Natural killer cell (primary cell): ENCODE data around the gene BAHCC1. TPM values are rescaled to one million over a fixed set of nuclear protein-coding genes. Genes with fewer than 3 reads are reported as not detected.

Experiments used
- ATAC-seq, 3 donors: fragments of 150-1000 bp in 2 of 3; fragments of 200-7000 bp in 1 of 3; cut with Tn5 transposase; 1 replicate in 1 of 3; 2 replicates in 2 of 3; pipeline ENCODE4 v1.10.0; 2021; ENCODE audit warnings: mild to moderate bottlenecking in 2 of 3, moderate library complexity in 2 of 3
- DNase-seq, 2 donors: peaks; one replicate each; pipeline versions ENCODE4 v3.0.0 to v3.0.0-alpha.2; 2013 to 2021; ENCODE audit warnings: mixed read lengths in 1 of 2
- H3K27ac ChIP-seq: one replicate; pipeline ENCODE4 v1.5.1; 2013; ENCODE audit warnings: mild to moderate bottlenecking, low read length
- H3K27me3 ChIP-seq: one replicate; pipeline ENCODE4 v1.6.1; 2013; ENCODE audit warnings: low read length; ENCODE audit not compliant: control insufficient read depth, insufficient read depth
- H3K36me3 ChIP-seq: one replicate; pipeline ENCODE4 v1.6.1; 2013; ENCODE audit warnings: low read length; ENCODE audit not compliant: control insufficient read depth, insufficient read depth
- H3K4me1 ChIP-seq: one replicate; pipeline ENCODE4 v1.6.1; 2013; ENCODE audit warnings: low read length; ENCODE audit not compliant: control insufficient read depth, insufficient read depth
- H3K4me3 ChIP-seq: one replicate; pipeline ENCODE4 v1.5.1; 2013; ENCODE audit warnings: low read length
- H3K9me3 ChIP-seq: one replicate; pipeline ENCODE4 v1.6.1; 2013; ENCODE audit warnings: low read length; ENCODE audit not compliant: control insufficient read depth, insufficient read depth
- H3K27ac Mint-ChIP-seq, 2 donors: one replicate each; pipeline ENCODE4 v1.8.0; 2022; ENCODE audit warnings: mild to moderate bottlenecking in 2 of 2, mixed read lengths in 2 of 2, moderate library complexity in 1 of 2
- H3K27me3 Mint-ChIP-seq, 2 donors: one replicate each; pipeline ENCODE4 v1.8.0; 2022; ENCODE audit warnings: low read depth in 2 of 2, mixed read lengths in 2 of 2
- H3K36me3 Mint-ChIP-seq: one replicate; pipeline ENCODE4 v1.8.0; 2022; ENCODE audit warnings: mixed read lengths
- H3K4me1 Mint-ChIP-seq, 2 donors: one replicate each; pipeline ENCODE4 v1.8.0; 2022; ENCODE audit warnings: mixed read lengths in 2 of 2
- H3K4me3 Mint-ChIP-seq: one replicate; pipeline ENCODE4 v1.8.0; 2022; ENCODE audit warnings: mild to moderate bottlenecking, moderate library complexity, mixed read lengths
- H3K9me3 Mint-ChIP-seq, 2 donors: one replicate each; pipeline ENCODE4 v1.8.0; 2022; ENCODE audit warnings: mixed read lengths in 2 of 2
- CTCF ChIP-seq: fragments of 200-600 bp; IDR thresholded peaks from one replicate; pipeline ENCODE4 v1.8.0; 2022; ENCODE audit warnings: antibody characterized with exemption
- WGBS: methylation state at CpG from one replicate; pipeline ENCODE4 v1.1.7; 2013; ENCODE audit warnings: missing lambda C conversion rate; ENCODE audit not compliant: insufficient coverage; 5-methylcytosine and 5-hydroxymethylcytosine counted together
- intact Hi-C: fragments of 100-400 bp; cut with micrococcal nuclease; formaldehyde crosslinking; loops from one replicate; pipeline ENCODE4 v1.14.2; 2022
- total RNA-seq, 4 donors: library from RNA; stranded (reverse); fragments of 120-200 nt in 1 of 4; gene quantifications; one replicate each; pipeline versions ENCODE4 v1.2.3 to v1.2.4, GENCODE V29; 2013 to 2022

BAHCC1 gene
- total RNA-seq, 3 donors from 2014 or later (not counting 1 experiment from before 2014, with no cell fraction given): 2.9 to 17.3 (median 5.7) TPM

- Mint-ChIP-seq H3K4me3 (peak overlapping the region; percentile 82), H3K27me3 (no peaks in the 10 kb centered on the region), H3K9me3 (no peaks in the 10 kb centered on the region), H3K36me3 (peaks cover 25% of the 10 kb centered on the region), H3K4me1 (peaks cover 51 to 64% of the 10 kb centered on the region in 2 donors), H3K27ac (peak overlapping the region; percentile 88 to 91)
- Histone ChIP-seq H3K9me3 (no peaks in the 10 kb centered on the region), H3K27me3 (no peaks in the 10 kb centered on the region), H3K4me3 (peak overlapping the region; percentile 71), H3K27ac (peak overlapping the region; percentile 91), H3K4me1 (peaks cover 73% of the 10 kb centered on the region), H3K36me3 (peaks cover 27% of the 10 kb centered on the region)
- peak in 1 of 2 donors; percentile 37 for DNase-seq
- TF ChIP-seq CTCF: no peak
- no peak for ATAC-seq
- under 1% methylated on average over 34 of the region's 34 CpGs for WGBS
- intact Hi-C loops: loop anchor here (5.0 to 10.0 kb wide), 2 partner anchors 90 to 1707 kb away; no protein-coding TSS in a partner anchor
Observed at GRCh38 chr17:81514489-81514738, 119.2 kb downstream of the BAHCC1 start.

- peak overlapping the region; percentile 86 for H3K27ac ChIP-seq
- ATAC-seq (peak; percentile 39 to 44 (median 39)), DNase-seq (peak; percentile 67 to 78)
- under 1% methylated on average over 82 of the region's 82 CpGs for WGBS
- peak overlapping the region; percentile 93 for H3K4me3 Mint-ChIP-seq
- peaks cover 20% of the 10 kb centered on the region for H3K36me3 Mint-ChIP-seq
- peaks cover 21% of the 10 kb centered on the region for H3K36me3 ChIP-seq
- peak overlapping the region; percentile 86 for H3K4me3 ChIP-seq
- H3K9me3 ChIP-seq: no peaks in the 10 kb centered on the region
- peaks cover 46 to 59% of the 10 kb centered on the region in 2 donors for H3K4me1 Mint-ChIP-seq
- H3K27me3 Mint-ChIP-seq: no peaks in the 10 kb centered on the region
- peaks cover 73% of the 10 kb centered on the region for H3K4me1 ChIP-seq
- peak overlapping the region; percentile 86 to 91 for H3K27ac Mint-ChIP-seq
- TF ChIP-seq CTCF: no peak
- intact Hi-C loops: loop anchor here (5.0 to 10.0 kb wide), 2 partner anchors 90 to 1708 kb away; no protein-coding TSS in a partner anchor
- no peaks in the 10 kb centered on the region for H3K27me3 ChIP-seq
- H3K9me3 Mint-ChIP-seq: no peaks in the 10 kb centered on the region
Observed at GRCh38 chr17:81514739-81515529, 119.7 kb downstream of the BAHCC1 start.

- H3K27ac Mint-ChIP-seq: peak overlapping the region; percentile 86 to 91
- no peak for DNase-seq
- peaks cover 14% of the 10 kb centered on the region for H3K36me3 Mint-ChIP-seq
- no peak for ATAC-seq
- no peaks in the 10 kb centered on the region for H3K9me3 Mint-ChIP-seq
- Histone ChIP-seq H3K4me1 (peaks cover 72% of the 10 kb centered on the region), H3K4me3 (peak overlapping the region; percentile 86), H3K27me3 (no peaks in the 10 kb centered on the region), H3K36me3 (peaks cover 15% of the 10 kb centered on the region), H3K27ac (peak overlapping the region; percentile 86), H3K9me3 (no peaks in the 10 kb centered on the region)
- TF ChIP-seq CTCF: no peak
- WGBS: 55% methylated on average over 18 of the region's 19 CpGs
- intact Hi-C loops: loop anchor here (10.0 kb wide), 1 partner anchor 89 kb away; no protein-coding TSS in a partner anchor
- no peaks in the 10 kb centered on the region for H3K27me3 Mint-ChIP-seq
- H3K4me3 Mint-ChIP-seq: peak overlapping the region; percentile 93
- H3K4me1 Mint-ChIP-seq: peaks cover 40 to 52% of the 10 kb centered on the region in 2 donors
Observed at GRCh38 chr17:81515530-81516041, 120.3 kb downstream of the BAHCC1 start.

Other genes with a start within 250 kb of the BAHCC1 start
- not detected for gene PVALEF, start 229.9 kb upstream of the BAHCC1 start, total RNA-seq
- 10 to 100 TPM in 2 of 3 donors, 1 to 10 TPM in 1; 8.5 to 13.7 (median 10.4) TPM for gene AATK, start 229.2 kb upstream of the BAHCC1 start, total RNA-seq
- 10 to 100 TPM in 2 of 3 donors, 1 to 10 TPM in 1; 9.9 to 11.4 (median 10.0) TPM for gene CEP131, start 172.5 kb upstream of the BAHCC1 start, total RNA-seq
- 100 to 1,000 TPM in 2 of 3 donors, 10 to 100 TPM in 1; 89.8 to 137 (median 126) TPM for gene TEPSIN, start 156.4 kb upstream of the BAHCC1 start, total RNA-seq
- 10 to 100 TPM; 28.6 to 36.4 (median 34.9) TPM for gene NDUFAF8, start 156.1 kb upstream of the BAHCC1 start, total RNA-seq
- 100 to 1,000 TPM in 1 of 3 donors, 10 to 100 TPM in 2; 72.2 to 104 (median 90.5) TPM for gene SLC38A10, start 100.2 kb upstream of the BAHCC1 start, total RNA-seq
- gene ACTG1, start 117.3 kb downstream of the BAHCC1 start, total RNA-seq: 1,000 to 10,000 TPM; 1,401 to 1,901 (median 1,735) TPM
- 1 to 10 TPM in 2 of 3 donors, under 1 TPM in 1; 0.26 to 2.6 (median 1.0) TPM for gene FSCN2, start 132.9 kb downstream of the BAHCC1 start, total RNA-seq
- gene FAAP100, start 156.9 kb downstream of the BAHCC1 start, total RNA-seq: 10 to 100 TPM; 31.8 to 34.5 (median 33.1) TPM
- gene NPLOC4, start 241.7 kb downstream of the BAHCC1 start, total RNA-seq: 100 to 1,000 TPM in 1 of 3 donors, 10 to 100 TPM in 2; 96.2 to 117 (median 99.1) TPM
- gene TSPAN10, start 241.7 kb downstream of the BAHCC1 start, total RNA-seq: under 1 TPM; 0.24 to 0.35 (median 0.29) TPM